GM21529 (cell line): ENCODE measurements around the gene NAA15.
"Not testable (repeated sequence)": the region's sequence is repeated elsewhere in the genome, so short reads cannot be mapped to it uniquely, and the experiment has no call there.

Source experiments
- ATAC-seq: cut with Tn5 transposase; IDR thresholded peaks from one replicate; pipeline ENCODE4 v1.9.1; 2021; ENCODE audit not compliant: unreplicated experiment

NAA15 gene

DNA sequence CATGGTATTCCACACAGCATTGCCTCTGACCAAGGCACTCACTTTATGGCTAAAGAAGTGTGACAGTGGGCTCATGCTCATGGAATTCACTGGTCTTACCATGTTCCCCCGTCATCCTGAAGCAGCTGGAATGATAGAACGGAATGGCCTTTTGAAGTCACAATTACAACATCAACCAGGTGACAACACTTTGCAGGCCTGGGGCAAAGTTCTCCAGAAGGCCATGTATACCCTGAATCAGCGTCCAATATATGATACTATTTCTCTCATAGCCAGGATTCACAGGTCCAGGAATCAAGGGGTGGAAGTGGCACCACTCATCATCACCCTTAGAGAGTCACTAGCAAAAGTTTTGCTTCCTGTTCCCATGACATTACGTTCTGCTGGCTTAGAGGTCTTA, 145.8 kb downstream of the NAA15 start:
- not testable (repeated sequence) for ATAC-seq

DNA sequence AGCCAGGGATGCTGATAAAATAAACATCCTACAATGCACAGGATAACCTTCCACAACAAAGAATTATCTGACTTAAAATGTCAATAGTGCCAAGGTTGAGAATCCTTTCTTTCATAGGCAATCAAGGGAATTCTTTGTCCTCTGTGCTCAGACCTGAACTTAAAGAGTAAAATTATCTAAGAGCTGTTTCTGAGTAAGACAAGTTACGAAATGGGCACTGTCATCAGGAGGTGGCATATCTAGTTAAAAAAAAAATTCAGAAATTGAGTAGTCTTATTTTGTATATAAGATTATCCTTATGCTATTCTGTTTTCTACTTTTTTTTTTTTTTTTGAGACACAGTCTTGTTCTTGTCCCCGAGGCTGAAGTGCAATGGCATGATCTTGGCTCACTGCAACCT, 149.3 kb downstream of the NAA15 start:
- no peak for ATAC-seq

DNA sequence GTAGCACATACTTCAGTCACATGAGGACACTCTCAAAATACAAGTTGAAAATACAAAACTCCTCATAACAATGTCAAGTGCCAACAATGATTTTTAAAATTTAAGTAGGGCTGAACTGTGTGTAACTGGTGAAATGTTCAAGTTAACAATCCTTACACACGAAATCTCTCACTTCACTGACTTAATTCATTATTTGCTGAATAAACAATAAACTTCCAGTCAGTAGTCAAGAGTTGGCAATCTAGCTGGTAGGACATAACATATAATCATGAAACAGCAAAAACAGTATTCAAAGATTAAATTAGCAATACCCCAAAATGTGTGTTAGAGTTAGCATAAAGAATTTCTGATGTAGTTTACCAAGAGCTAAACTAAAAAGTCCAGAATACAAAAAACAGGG, 150.7 kb downstream of the NAA15 start:
- ATAC-seq: no peak

DNA sequence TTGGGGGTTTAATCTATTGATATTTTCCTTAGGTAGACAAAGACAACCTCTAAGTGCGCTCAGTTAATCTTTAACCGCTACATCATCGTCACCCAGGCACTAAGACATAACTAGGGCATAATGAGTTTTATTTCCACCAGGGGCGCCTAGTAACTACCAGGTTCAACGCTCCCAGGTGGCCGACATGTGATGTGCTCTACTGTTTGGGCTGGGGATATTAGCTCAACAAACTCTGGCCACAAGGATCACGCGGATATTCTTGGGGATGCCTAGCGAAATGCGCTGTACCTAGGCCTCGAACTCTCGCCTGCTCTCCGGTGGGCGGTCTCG, 151.7 kb downstream of the NAA15 start:
- ATAC-seq: peak; percentile 48

DNA sequence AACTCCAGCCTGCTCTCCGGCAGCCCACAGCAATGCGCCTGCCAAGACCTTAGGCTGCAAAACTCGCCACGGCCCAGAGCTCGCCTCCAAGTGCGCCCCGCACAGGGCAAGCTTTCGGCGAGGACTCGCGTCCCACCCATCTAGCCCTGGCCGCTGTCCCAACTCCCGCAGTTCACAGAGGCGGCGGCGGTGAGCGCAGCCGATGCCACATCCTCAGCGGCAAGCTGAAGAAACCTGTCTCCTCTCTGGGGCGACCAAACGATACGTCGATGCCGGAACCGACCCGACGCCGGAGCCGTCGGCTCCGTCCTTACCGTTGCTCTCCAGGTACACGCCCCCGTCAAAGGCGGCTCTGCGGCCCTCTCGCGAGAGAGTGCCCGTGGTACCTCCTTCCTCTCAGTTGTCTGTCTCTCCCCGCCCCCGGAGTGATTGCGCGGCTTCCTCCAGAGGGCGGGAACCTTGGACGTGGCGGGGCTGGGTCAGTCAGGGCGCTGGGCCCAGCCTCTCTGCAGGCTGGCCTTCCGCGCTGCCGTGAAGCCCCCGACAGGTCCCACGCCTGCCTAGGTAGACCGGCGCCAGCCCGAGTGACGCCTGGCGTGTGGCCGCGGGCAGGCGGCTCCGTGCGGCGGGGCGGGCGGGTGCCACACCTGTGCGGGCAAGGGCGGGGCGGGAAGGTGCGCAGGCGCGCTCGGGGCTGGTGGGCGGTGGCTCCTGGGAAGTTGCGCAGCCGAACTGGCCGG, 152.2 kb downstream of the NAA15 start:
- peak; percentile 87 for ATAC-seq

DNA sequence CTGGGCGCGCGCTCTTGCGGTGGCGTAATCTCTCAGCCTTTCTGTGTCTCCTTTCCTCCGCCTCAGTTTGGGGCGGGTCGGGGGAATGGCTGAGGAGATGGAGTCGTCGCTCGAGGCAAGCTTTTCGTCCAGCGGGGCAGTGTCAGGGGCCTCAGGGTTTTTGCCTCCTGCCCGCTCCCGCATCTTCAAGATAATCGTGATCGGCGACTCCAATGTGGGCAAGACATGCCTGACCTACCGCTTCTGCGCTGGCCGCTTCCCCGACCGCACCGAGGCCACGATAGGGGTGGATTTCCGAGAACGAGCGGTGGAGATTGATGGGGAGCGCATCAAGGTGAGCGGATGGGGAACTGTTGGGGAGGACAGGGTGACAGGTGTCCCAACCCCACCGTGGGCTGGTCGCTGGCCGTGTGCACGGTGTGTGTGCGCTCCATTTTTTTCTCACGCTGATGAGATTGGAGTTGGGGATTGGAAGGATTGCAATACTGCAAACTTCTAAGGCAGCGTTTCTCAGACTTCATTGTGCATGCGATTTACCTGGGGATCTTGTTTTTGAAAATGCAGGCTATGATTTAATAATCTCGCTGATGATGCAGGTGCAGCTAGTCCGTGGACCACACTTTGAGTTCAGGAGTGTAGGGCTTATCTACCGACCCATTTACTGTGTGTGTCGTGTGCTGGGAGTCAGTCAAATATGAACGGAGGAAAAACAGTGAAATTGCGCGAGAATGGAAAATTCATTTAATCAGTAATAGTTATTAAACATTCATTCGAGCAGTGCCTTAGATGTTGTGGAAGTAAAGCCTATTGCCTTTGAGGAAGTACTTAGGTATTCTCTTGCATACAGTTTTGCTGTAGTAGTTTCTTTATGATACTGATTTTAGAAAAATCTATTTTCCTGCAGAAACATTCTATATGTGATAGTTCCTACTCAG, 153.1 kb downstream of the NAA15 start, which contains the start of gene RAB33B:
Gene RAB33B, plus strand, starts transcription at position 11 of the 935 bp plus-strand sequence. Its CDS starts 75 bp downstream, at position 86.
- ATAC-seq: peak; percentile 9

DNA sequence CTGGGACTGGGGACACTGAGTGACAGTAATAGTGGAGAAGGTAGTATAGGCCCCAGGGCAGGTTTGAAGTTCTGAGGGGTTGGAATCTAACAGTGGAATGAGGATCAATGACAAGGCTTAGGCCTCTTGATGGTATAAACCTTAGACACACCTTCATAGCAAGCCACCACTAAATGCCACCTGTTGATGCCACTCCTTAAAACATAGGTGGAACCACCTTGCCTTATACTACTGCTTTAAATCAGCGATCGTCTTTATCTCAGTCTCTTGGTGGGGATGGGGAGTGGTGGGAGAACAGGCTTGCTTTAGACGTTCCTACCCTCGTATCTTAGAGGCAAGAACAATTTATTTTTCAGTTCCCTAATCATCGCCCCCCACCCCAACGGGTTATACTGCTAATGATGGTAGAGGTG, 153.8 kb downstream of the NAA15 start:
- no peak for ATAC-seq

DNA sequence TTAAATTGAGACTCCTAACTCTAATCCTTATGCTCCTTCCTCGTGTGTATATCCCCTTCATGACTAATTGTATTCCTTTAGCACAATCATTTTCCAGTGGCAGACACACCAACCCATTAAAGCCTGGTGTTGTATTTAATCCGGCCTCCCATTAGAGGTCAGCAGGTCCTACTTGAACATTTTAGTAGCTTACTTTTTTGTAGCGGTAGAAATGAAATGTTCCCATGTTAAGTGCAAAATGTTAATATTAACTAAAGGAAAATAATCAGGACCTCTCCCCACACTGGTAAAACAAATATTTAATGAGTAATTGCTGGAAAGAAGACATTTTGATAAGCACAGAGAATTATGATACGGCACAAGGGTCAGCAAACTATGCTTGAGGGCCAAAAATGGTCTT, 156.0 kb downstream of the NAA15 start:
- no peak for ATAC-seq

DNA sequence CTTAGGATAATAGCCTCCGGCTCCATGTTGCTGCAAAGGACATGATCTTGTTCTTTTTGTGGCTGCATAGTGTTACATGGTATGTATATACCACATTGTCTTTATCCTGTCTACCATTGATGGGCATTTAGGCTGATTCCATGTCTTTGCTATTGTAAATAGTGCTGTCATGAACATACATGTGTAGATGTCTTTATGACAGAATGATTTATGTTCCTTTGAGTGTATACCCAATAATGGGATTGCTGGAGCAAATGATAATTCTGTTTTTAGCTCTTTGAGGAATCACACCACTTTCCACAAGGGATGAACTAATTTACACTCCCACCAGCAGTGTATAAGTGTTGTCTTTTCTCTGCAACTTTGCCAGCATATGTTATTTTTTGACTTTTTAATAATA, 157.2 kb downstream of the NAA15 start:
- ATAC-seq: no peak

DNA sequence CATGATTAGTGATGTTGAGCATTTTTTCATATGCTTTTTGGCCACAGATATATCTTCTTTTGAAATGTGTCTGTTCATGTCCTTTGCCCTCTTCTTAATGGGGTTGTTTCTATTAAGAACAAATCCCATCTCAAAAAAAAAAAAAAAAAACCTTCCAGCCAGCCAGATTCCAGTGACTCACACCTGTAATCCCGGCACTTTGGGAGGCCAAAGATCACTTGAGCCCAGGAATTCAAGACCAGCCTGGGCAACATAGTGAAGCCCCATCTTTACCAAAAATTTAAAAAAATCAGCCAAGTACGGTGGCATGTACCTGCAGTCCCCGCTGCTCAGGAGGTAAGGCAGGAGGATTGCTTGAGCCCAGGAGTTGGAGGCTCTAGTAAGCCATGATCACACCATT, 157.7 kb downstream of the NAA15 start:
- no peak for ATAC-seq

DNA sequence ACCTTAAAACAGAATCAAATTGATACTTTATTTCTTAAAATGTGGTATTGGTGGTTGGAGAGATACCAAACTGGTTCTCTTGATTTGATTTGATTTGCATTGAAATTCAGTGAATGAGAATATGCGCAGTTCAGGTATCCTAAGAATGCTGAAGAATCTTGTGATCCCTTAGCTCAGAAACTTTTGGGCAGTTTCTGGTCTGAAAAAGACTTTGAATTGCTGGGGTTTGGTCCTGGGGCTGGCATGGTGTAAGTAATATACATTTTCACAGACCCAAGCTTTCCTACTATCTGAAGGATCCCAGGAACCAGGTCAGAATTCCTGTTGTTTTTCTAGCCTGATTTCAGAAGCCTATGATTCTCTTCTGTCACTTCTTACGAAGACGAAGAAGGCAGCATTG, 159.3 kb downstream of the NAA15 start:
- ATAC-seq: no peak

DNA sequence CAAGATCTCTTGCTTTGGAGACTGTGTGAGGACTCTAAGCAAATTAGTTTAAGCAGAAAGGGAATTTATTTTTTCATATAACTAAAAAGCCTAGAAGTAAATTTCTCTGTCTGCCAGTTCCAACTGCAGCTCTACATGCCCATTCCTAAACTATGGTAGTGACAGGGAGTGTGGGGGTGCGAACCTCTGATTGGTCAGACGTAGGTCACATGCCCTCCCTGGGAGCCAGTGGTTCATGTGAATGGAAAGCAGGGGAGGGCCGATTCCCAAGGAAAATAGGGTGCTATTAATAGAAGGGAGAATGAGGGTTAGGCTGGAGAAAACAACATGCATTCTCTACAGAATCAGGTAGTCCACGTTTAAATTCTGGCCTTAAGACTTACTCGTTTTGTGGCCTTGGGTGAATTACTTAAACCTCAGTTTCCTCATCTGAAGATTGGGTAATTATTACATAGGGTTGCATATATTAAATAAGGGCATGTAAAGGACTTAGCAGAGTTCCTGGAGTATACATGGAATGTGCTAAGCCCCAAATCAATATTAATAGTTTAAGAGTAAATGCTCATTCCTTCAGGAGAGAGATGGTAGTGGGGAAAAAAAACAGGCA, 159.8 kb downstream of the NAA15 start:
- ATAC-seq: no peak

DNA sequence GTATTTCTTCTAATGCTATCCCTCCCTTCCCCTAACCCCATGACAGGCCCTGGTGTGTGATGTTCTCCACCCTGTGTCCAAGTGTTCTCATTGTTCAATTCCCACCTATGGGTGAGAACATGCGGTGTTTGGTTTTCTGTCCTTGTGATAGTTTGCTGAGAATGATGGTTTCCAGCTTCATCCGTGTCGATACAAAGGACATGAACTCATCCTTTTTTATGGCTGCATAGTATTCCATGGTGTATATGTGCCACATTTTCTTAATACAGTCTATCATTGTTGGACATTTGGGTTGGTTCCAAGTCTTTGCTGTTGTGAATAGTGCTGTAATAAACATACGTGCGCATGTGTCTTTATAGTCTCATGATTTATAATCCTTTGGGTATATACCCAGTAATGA, 163.2 kb downstream of the NAA15 start:
- ATAC-seq: not testable (repeated sequence)

DNA sequence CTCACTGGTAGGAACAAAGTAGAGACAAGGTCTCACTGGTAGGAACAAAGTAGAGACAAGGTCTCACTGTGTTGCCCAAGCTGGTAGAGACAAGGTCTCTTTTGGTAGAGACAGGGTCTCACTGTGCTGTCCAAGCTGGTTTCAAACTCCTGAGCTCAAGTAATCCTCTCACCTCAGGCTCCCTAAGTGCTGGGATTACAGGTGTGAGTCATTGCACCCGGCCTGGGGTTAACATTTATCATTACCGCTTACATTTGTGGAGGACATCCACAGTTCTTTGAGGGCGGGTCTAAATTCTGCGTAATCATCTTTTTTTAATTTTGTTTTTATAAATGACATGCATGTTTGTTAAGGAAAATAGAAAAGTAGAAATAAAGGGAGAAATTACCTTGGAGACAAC, 164.6 kb downstream of the NAA15 start:
- ATAC-seq: no peak

DNA sequence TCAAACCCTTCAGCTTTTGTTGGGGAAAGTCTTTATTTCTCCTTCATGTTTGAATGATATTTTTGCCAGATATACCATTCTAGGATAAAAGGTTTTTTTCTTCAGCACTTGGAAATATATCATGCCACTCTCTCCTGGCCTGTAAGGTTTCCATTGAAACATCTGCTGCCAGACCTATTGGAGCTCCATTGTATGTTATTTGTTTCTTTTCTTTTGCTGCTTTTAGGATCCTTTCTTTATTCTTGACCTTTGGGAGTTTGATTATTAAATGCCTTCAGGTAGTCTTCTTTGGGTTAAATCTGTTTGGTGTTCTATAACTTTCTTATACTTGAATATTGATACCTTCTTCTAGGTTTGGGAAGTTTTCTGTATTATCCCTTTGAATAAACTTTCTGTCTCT, 167.5 kb downstream of the NAA15 start:
- not testable (repeated sequence) for ATAC-seq

DNA sequence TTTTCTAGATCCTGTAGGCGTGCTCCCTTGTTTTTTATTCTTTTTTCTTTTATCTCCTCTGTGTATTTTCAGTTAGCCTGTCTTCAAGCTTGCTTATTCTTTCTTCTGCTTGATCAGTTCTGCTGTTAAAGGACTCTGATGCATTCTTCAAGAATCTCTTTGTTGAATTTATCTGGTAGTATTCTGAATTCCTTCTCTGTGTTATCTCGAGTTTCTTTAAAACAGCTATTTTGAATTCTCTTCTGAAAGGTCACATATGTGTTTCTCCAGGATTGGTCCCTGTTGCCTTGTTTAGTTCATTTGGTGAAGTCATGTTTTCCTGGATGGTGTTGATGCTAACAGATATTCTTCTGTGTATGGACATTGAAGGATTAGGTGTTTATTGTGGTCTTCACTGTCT, 167.9 kb downstream of the NAA15 start:
- ATAC-seq: no peak
